ENCODE measurements around the gene TMED9.

Gene TMED9

DNA sequence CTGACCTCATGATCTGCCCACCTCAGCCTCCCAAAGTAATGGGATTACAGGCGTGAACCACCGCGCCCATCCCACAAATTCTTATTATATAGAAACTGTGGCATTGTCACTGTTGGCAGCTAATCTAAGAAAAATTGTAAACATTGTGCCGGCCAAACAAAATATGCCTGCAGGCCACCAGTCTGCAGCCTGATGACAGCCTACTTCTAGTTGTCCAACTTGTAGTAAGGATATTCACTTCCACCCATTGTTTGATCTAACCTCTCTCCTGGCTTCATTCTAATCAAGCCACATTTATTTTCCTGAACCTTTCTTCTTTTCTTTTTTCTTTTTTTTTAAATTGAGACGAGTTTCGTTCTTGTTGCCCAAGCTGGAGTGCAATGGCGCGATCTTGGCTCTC is 13.7 kb upstream of the TMED9 start:
- Histone ChIP-seq H3K36me3 (ENCODE audit: control insufficient read depth, low read length) (no peaks in the 10 kb centered on the region), H3K9me2 (replicated peaks; ENCODE audit: control insufficient read depth, low read length) (no peaks in the 10 kb centered on the region), H3K79me2 (ENCODE audit: control insufficient read depth, low read length) (no peaks in the 10 kb centered on the region), H4K20me1 (ENCODE audit: control insufficient read depth, insufficient read depth, low read depth, low read length) (no peaks in the 10 kb centered on the region), H3K4me1 (ENCODE audit: control insufficient read depth, low read length) (no peaks in the 10 kb centered on the region), H3K9me3 (ENCODE audit: control insufficient read depth, insufficient read depth, low read length) (no peaks in the 10 kb centered on the region), H3F3A (ENCODE audit: control insufficient read depth, insufficient read depth) (no peaks in the 10 kb centered on the region), H3K4me2 (ENCODE audit: low read length) (no peak overlapping the region), H3K27me3 (ENCODE audit: control insufficient read depth, low read length) (peaks cover 6% of the 10 kb centered on the region; the same call in 1 of the 2 replicates), H3K27ac (ENCODE audit: low read depth, low read length) (no peak overlapping the region), H3K4me3 (ENCODE audit: low read length) (no peak overlapping the region)
- TF ChIP-seq EZH2phosphoT487 (IDR thresholded peaks at IDR 0.05; ENCODE audit: borderline replicate concordance, low read length) (no peak), CTCF (IDR thresholded peaks at IDR 0.05; ENCODE audit: low read depth, low read length, poor library complexity, severe bottlenecking) (no peak)

DNA sequence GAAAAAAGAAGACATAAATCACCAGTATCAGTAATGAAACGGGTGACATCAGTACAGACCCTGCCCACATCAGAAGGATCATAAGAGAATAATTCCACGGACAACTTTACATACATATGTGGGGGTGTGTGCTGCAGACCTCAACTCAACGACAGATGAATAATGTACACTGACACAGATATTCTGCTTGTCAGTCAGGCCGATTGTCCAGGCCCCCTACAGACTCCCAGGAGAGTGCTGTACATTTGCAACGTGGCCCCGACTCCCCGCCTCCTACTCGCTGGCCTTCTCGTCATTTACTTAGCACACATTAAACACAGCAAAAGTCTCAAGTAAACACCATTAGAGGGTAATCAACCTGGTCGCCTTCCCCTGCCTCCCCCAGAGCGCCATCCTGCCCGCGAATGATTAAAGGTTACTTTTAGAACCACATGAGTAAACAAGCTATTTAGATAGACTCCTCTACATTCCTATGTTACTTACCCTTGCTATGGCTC is 3.5 kb upstream of the TMED9 start:
- Histone ChIP-seq H3K4me2 (ENCODE audit: low read length) (no peak overlapping the region), H3K9me3 (ENCODE audit: control insufficient read depth, insufficient read depth, low read length) (no peaks in the 10 kb centered on the region), H3K9me2 (replicated peaks; ENCODE audit: control insufficient read depth, low read length) (no peaks in the 10 kb centered on the region), H3K36me3 (ENCODE audit: control insufficient read depth, low read length) (peaks cover 13% of the 10 kb centered on the region), H4K20me1 (ENCODE audit: control insufficient read depth, insufficient read depth, low read depth, low read length) (no peaks in the 10 kb centered on the region), H3K27ac (ENCODE audit: low read depth, low read length) (no peak overlapping the region), H3K4me3 (ENCODE audit: low read length) (no peak overlapping the region), H3F3A (ENCODE audit: control insufficient read depth, insufficient read depth) (no peaks in the 10 kb centered on the region), H3K79me2 (ENCODE audit: control insufficient read depth, low read length) (peaks cover 14% of the 10 kb centered on the region), H3K4me1 (ENCODE audit: control insufficient read depth, low read length) (peaks cover 20% of the 10 kb centered on the region), H3K27me3 (ENCODE audit: control insufficient read depth, low read length) (peaks cover 19% of the 10 kb centered on the region; the same call in 1 of the 2 replicates)
- TF ChIP-seq CTCF (IDR thresholded peaks at IDR 0.05; ENCODE audit: low read depth, low read length, poor library complexity, severe bottlenecking) (no peak), EZH2phosphoT487 (IDR thresholded peaks at IDR 0.05; ENCODE audit: borderline replicate concordance, low read length) (no peak)

GRCh38 chr5:177590406-177590805 is 1.6 kb upstream of the TMED9 start:
- H3K79me2 ChIP-seq (ENCODE audit: control insufficient read depth, low read length) = peaks cover 24% of the 10 kb centered on the region
- H3F3A ChIP-seq (ENCODE audit: control insufficient read depth, insufficient read depth) = no peaks in the 10 kb centered on the region; the same call in 1 of the 2 replicates
- no peak for TF ChIP-seq EZH2phosphoT487 (IDR thresholded peaks at IDR 0.05; ENCODE audit: borderline replicate concordance, low read length)
- no peak for TF ChIP-seq CTCF (IDR thresholded peaks at IDR 0.05; ENCODE audit: low read depth, low read length, poor library complexity, severe bottlenecking)
- H3K4me3 ChIP-seq (ENCODE audit: low read length) = no peak overlapping the region
- H4K20me1 ChIP-seq (ENCODE audit: control insufficient read depth, insufficient read depth, low read depth, low read length) = 0 out of 2 replicates have a peak, but pooled peaks cover 2% of the 10 kb centered on the region
- H3K27me3 ChIP-seq (ENCODE audit: control insufficient read depth, low read length) = peaks cover 11% of the 10 kb centered on the region; the same call in 1 of the 2 replicates
- no peaks in the 10 kb centered on the region for H3K9me3 ChIP-seq (ENCODE audit: control insufficient read depth, insufficient read depth, low read length)
- H3K4me1 ChIP-seq (ENCODE audit: control insufficient read depth, low read length) = peaks cover 24% of the 10 kb centered on the region
- H3K4me2 ChIP-seq (ENCODE audit: low read length) = no peak overlapping the region
- H3K27ac ChIP-seq (ENCODE audit: low read depth, low read length) = no peak overlapping the region
- no peaks in the 10 kb centered on the region for H3K9me2 ChIP-seq (replicated peaks; ENCODE audit: control insufficient read depth, low read length)
- H3K36me3 ChIP-seq (ENCODE audit: control insufficient read depth, low read length) = peaks cover 32% of the 10 kb centered on the region

Data from DOHH2 (cell line).